HG03354 (cell line): Measurements from ENCODE around the gene MIR17HG.

Experiments used
- ATAC-seq: cut with Tn5 transposase; IDR thresholded peaks from one replicate; pipeline ENCODE4 v1.9.1; 2021; ENCODE audit warnings: mild to moderate bottlenecking; ENCODE audit not compliant: unreplicated experiment, poor library complexity, severe bottlenecking

Gene MIR17HG

DNA sequence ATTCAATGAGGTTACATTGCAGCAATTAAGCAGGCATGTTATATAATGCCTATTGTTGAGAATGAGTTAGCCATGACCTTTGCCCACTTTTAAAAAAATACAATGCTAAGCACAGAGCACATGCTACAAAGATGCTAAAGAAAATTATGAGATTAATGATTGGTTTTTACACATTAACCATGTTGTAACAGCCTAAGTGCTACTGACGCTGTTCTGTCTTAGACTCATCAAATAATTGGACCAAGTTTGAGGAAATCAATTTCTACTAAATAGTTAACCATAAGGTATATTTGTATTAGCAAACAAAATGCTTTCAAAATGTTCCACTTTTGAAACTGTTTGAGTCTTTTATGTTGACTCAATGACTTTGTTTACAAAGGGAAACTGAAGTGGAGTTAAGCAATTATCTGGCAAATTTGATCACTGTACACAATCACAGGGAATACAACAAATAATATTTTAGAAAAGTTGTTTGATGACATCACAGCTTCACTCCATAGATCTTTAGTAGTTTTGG is 14.3 kb downstream of the MIR17HG start:
- no peak for ATAC-seq

GRCh38 chr13:91362908-91363307 is 15.4 kb downstream of the MIR17HG start:
- ATAC-seq: no peak

DNA sequence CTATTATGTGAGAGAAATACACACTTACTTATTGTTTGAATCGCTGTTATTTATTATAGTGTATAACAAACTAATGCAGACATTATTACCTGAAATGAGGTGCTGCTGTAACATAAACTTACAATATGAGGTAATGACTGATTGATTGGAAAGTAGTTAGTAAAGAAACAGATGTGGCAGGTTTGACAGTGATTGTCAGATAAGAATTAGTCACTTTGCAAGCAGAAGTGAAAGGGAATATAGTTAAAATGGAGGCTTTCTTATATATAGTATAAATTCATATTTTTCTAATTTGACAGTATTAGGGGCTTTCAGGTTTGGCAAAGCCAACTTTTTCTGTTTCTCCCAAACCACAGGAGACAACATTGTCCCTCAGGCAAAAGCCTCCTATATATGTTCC is 20.6 kb downstream of the MIR17HG start:
- peak; percentile 39 for ATAC-seq

GRCh38 chr13:91368676-91369440 is 21.4 kb downstream of the MIR17HG start:
- ATAC-seq: peak; percentile 37

- ATAC-seq: peak; percentile 42
Observed at GRCh38 chr13:91369441-91369831, 21.9 kb downstream of the MIR17HG start.

DNA sequence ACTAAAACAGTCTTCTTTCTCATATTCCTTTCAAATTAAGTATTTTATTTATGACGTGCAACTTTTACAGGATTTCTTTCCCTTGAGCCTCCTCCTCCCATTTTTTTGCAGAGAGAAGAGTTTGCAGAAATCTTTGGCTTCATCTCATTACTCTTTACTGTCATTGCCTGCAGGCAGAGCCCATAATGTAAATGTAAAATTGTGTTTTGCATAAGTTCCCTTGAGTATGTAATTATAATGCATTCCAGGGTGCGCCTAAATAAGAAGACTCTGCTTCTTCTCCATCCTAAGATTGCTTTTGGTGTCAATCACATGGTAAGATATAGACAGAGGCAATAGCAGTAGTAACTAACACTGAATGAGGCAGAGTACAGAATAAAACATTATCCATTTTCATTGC is 23.0 kb downstream of the MIR17HG start:
- ATAC-seq: no peak

- no peak for ATAC-seq
Observed at GRCh38 chr13:91372911-91373310, 25.4 kb downstream of the MIR17HG start.

DNA sequence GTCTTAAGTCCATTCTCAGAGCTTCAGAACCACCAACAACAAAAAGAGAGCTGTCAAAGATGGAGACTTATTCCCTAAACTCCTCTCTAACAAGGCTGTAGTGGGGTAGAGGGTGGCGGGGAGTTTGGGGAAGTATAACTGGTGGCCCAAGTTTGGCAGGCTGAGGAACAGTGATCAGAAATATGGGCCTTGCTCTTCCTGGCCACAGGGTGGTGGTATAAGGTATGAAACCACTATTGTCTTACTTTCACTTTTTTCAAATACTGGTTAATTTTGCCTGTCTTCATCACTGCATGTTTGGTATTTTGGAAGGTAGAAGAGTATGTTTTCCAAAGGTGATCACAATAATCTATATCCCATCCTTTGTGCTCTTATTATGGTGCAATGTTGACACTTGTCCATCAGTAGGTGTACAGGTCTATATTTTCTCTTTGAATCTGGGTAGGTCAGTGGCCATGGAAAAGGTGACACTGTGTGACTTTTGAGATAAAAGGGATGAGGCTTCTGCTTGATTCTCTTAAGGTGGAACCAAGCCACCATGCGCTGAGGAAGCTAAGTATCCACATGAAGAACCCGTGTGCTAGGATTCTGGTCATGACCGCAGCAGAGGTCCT is 27.7 kb downstream of the MIR17HG start:
- ATAC-seq: peak; percentile 98

GRCh38 chr13:91381371-91381770 is 33.9 kb downstream of the MIR17HG start:
- ATAC-seq: peak; percentile 48

- ATAC-seq: no peak
Observed at GRCh38 chr13:91383836-91384235, 36.3 kb downstream of the MIR17HG start.

DNA sequence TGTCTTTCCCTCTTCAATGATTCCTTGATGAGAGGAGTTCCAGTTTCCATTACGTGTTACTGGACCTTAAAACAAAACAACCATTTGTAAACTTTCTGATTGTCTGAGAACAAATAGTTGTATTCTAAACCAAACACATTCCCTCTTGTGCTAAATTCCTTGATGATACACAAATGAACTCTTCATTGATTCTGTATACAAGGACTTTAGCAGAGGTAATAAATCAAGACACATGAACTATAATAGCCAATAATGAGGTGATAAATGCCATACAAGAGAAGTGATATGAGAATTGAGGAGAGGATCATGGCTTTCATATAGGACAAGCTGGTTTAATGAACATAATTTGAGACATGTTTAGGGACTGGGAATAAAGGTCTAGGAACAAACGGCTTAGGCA is 37.4 kb downstream of the MIR17HG start:
- ATAC-seq: no peak

DNA sequence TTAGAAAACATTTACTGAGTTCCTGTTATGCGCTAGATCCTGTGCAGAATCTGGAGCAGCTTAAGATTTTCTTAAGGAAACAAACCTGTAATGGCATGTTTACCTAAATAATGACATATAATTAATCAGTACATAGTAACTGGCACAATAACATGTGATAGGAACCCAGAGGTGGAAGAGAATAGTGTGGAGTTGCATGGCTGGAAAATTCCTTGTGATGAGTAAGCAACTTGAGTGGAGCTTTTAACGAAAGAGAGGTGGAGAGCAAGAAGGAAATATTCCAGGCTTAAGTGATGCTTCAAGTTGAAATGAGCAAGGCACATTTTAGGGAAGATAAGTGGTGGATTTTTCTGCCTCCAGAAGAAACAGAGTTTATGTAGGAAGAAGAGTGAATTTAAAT is 41.7 kb downstream of the MIR17HG start:
- no peak for ATAC-seq

DNA sequence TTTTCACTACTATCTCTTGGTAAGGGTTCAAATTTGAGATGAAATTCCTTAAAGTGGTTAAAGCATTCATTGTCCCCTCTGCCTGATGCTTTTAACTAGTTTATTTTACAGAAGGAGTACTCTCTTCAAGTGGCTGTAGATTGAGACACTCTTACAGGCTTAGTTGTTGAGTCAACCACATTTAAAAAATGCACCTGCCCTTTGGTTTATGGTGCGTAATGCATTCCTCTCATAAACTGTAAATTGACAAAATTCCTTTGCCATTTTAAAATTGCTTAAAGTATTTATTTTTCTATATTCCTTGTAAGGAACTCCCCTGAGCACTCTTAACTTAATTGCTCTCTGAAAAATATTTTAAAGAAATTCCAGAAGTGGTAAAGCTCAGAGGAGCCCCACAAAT is 50.1 kb downstream of the MIR17HG start:
- no peak for ATAC-seq

DNA sequence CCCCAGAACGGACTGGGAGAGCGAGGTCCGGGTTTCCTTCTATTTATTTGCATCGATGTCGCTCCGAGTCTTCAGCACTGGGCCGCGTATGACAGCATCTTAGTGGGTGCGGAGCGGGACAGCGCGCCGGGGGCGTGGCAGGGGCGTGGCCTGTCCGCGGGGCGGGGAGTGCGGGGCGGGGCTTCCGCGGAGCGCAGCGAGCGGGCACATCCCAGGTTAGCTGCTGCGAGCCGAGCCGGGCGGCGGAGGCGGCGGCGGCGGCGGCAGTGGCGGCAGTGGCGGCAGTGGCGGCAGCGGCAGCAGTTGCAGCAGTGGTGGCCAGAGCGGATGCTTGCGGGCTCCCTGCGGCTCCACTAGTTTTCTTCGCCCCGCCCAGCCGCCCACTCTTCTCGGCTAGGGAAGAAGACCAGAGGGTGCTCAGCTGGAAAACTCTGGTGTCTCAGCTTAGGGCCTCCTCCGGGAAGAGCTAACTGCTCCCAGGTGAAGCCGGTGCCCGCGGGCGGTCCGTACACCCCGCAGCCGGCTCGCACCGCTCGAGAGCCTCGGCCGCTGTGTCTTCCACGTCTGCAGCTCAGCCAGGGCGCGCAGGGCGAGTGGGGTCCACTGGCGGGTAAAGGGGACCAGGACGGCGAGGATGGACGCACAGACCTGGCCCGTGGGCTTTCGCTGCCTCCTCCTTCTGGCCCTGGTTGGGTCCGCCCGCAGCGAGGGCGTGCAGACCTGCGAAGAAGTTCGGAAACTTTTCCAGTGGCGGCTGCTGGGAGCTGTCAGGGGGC is 51.1 kb downstream of the MIR17HG start, which contains the start of gene GPC5:
Gene GPC5 (plus strand): TSS at position 209 of the 776 bp plus-strand sequence.
- peak; percentile 87 for ATAC-seq

GRCh38 chr13:91399189-91400062 is 51.9 kb downstream of the MIR17HG start:
- peak; percentile 29 for ATAC-seq

- peak; percentile 21 for ATAC-seq
Observed at GRCh38 chr13:91400063-91400399, 52.5 kb downstream of the MIR17HG start.

DNA sequence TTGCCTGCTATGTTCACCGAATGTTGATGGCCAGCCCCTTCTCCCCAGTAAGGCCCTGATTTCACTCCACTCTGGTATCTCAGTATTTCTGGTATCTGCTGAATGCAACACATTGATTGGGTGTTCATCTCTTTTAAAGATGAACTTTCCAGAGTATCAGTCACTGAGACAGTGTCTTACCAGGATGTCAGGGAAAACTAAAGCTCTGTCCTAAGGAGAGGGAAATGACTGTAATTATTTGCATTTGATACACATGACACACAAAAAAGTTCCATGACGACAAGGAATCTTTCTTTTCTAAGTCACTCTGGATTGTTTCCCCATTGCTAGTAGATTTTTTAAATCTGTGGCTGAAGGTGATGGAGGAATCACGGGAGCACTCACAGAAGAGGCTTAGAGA is 53.2 kb downstream of the MIR17HG start:
- ATAC-seq: no peak

DNA sequence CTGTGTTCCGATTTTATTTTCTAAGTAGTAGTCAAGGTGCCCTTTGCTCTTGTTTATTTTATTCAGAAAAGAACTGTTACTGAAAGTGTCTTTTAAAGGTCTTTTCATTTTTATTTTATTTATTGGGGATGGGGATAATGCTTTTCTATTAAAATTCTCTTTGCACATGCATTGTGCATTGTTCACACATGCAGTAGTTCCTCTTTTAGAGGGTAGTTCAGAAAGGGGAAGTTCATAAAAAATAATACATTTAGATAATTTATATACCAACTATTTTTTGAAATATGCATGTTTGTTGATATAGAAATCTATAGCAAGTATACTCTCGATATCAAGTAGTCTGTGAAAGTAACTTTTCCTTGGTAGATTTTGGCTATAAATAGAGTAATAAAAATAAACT is 54.4 kb downstream of the MIR17HG start:
- ATAC-seq: no peak
